ENCODE results near the gene MPHOSPH8. TPM values are rescaled to one million over a fixed set of nuclear protein-coding genes. Genes with fewer than 3 reads are reported as not detected.

Gene MPHOSPH8
- total RNA-seq, 1 donor from 2014 or later, result 44.4 TPM

DNA sequence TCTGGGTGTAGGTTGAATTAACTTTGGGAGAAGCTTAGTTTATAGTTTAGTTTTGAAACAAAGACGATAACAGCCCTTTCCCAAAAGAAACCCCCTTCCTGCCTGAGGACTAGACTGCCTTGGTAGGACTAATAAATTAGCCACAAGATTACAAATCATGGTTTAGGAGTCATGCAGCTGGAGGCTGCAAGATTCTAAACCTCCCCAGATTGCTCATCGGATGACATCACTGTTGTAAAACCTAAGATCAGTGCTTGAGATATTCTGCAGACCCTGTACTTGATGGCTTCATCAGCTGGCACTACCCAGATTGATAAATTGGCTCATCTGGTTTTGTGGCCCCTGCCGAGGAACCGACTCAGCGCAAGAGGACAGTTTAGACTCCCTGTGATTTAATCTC, 35.9 kb upstream of the MPHOSPH8 start:
- H3K9me3 ChIP-seq, result no peaks in the 10 kb centered on the region
- intact Hi-C loops (cut with DNase I), result no loop called here
- TF ChIP-seq, protein P1, sequence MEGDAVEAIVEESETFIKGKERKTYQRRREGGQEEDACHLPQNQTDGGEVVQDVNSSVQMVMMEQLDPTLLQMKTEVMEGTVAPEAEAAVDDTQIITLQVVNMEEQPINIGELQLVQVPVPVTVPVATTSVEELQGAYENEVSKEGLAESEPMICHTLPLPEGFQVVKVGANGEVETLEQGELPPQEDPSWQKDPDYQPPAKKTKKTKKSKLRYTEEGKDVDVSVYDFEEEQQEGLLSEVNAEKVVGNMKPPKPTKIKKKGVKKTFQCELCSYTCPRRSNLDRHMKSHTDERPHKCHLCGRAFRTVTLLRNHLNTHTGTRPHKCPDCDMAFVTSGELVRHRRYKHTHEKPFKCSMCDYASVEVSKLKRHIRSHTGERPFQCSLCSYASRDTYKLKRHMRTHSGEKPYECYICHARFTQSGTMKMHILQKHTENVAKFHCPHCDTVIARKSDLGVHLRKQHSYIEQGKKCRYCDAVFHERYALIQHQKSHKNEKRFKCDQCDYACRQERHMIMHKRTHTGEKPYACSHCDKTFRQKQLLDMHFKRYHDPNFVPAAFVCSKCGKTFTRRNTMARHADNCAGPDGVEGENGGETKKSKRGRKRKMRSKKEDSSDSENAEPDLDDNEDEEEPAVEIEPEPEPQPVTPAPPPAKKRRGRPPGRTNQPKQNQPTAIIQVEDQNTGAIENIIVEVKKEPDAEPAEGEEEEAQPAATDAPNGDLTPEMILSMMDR (IDR thresholded peaks at IDR 0.05), result no peak
- no peaks in the 10 kb centered on the region for H3K36me3 ChIP-seq
- H3K4me1 ChIP-seq, result peaks cover 4% of the 10 kb centered on the region
- DNase-seq, result no peak
- H3K27me3 ChIP-seq, result peaks cover 21% of the 10 kb centered on the region
- H3K27ac ChIP-seq, result no peak overlapping the region
- ATAC-seq, result no peak
- H3K4me3 ChIP-seq, result no peak overlapping the region

DNA sequence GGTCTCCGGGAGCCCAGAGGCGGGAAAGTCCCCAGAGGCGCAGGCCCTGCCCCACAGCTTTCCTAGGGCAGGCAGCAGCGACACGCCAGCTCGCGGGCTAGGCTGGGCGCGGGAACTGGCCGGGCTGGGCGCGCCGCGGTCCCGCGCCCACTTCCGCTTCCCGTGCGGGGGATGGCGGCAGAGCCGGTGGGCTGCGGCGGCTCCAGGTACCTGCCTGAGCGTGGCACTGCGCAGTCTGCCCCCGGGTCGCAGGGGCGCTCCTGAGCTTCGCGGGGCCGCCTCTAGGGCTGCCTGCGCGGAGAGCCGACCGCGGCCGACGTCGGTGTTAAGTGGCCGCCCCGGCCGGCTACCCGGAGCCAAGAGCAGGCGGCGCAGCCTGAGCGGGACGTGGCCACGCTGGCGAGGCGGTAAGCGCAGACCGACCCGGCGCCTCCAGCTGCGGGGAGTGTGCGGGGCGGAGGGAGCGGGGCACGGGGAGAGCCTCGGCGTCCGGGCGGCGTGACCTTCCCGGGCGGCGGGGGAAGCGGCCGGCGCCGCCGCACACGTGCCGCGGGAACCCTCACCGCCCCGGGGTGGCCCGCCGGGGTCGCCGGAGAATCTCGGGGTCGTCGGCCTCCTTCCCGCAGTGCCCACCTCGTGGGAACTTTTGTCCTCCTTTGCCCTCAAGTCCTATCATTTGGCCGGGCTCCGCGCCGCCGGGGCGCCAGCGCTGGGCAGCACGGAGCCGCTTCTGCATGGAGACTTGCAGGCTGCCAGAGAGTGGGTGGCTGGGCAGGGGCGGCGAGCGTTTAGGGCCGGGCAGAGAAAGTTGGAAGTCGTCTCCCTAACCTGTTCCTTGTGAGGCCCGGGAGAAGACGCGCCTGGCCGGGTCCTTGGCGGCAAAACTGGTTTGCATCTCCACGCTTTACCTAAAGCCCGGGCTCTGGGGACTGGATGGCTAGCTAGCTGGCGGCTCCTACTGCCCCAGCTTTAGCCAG, 31.4 kb upstream of the MPHOSPH8 start:
- Histone ChIP-seq H3K27me3 (peaks cover 32% of the 10 kb centered on the region), H3K4me3 (peak overlapping the region; percentile 56), H3K4me1 (peaks cover 7% of the 10 kb centered on the region), H3K36me3 (no peaks in the 10 kb centered on the region), H3K9me3 (no peaks in the 10 kb centered on the region), H3K27ac (no peak overlapping the region)
- ATAC-seq (peak; percentile 89), DNase-seq (peak; percentile 70)
- intact Hi-C loops (cut with DNase I), result no loop called here
- TF ChIP-seq, protein P1 (IDR thresholded peaks at IDR 0.05), result peak; percentile 19

DNA sequence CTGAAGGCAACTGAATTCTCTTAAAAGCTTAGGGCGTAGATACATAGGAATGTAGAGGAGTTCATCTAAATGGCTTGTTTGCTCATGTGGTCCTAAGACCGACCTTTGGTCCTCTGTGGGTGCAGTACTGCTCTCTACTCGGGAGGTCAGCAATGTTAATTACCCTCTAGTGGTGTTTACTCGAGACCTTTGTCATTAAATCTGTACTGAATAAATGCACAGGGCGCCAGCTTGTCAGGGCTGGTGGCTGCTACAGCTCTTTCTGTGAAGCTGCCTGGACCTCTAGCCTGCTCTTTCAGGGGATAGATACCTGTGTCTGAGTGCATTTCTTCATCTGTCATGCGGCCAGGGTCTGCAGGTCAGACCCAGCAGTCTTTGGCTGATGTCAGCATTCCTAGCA, 29.2 kb upstream of the MPHOSPH8 start:
- Histone ChIP-seq H3K4me3 (no peak overlapping the region), H3K27ac (no peak overlapping the region), H3K4me1 (peaks cover 7% of the 10 kb centered on the region), H3K36me3 (no peaks in the 10 kb centered on the region), H3K9me3 (no peaks in the 10 kb centered on the region), H3K27me3 (peaks cover 19% of the 10 kb centered on the region)
- DNase-seq, result no peak
- intact Hi-C loops (cut with DNase I), result no loop called here
- TF ChIP-seq, protein P1 (IDR thresholded peaks at IDR 0.05), result no peak
- ATAC-seq, result no peak

GRCh38 chr13:19605161-19605955, 28.1 kb upstream of the MPHOSPH8 start:
- intact Hi-C loops (cut with DNase I), result no loop called here

GRCh38 chr13:19606152-19606551, 27.3 kb upstream of the MPHOSPH8 start:
- Histone ChIP-seq H3K27ac (no peak overlapping the region), H3K27me3 (peaks cover 18% of the 10 kb centered on the region), H3K36me3 (no peaks in the 10 kb centered on the region), H3K4me3 (no peak overlapping the region), H3K4me1 (peaks cover 7% of the 10 kb centered on the region), H3K9me3 (no peaks in the 10 kb centered on the region)
- DNase-seq (no peak), ATAC-seq (no peak)
- TF ChIP-seq, protein P1 (IDR thresholded peaks at IDR 0.05), result no peak
- intact Hi-C loops (cut with DNase I), result no loop called here

More at GRCh38 chr13:19605161-19605955, 28.1 kb upstream of the MPHOSPH8 start:
- Histone ChIP-seq H3K36me3 (no peaks in the 10 kb centered on the region), H3K4me1 (peaks cover 7% of the 10 kb centered on the region), H3K27me3 (peaks cover 19% of the 10 kb centered on the region), H3K27ac (no peak overlapping the region), H3K9me3 (no peaks in the 10 kb centered on the region), H3K4me3 (no peak overlapping the region)
- TF ChIP-seq, protein P1 (IDR thresholded peaks at IDR 0.05), result no peak
- ATAC-seq (no peak), DNase-seq (no peak)
